Esophagus squamous epithelium (tissue), 4 donors: Measurements from ENCODE around the gene ARMH3.

Experiments
- POLR2A ChIP-seq, 4 donors: fragments of 450-650 bp; IDR thresholded peaks; one replicate each; pipeline ENCODE4 v1.6.1; 2017; ENCODE audit warnings: antibody characterized with exemption in 4 of 4, mild to moderate bottlenecking in 4 of 4, moderate library complexity in 3 of 4
- TF ChIP-seq, protein P1 (sequence below), 6 experiments: fragments of 450-650 bp in 4 of 6; fragments of 200-600 bp in 2 of 6; sonication (generic) in 2 of 6; IDR thresholded peaks; one replicate each; pipeline ENCODE4 v1.5.1; 2016 to 2019; ENCODE audit warnings: antibody characterized with exemption in 6 of 6, mild to moderate bottlenecking in 4 of 6, moderate library complexity in 4 of 6

DNA sequence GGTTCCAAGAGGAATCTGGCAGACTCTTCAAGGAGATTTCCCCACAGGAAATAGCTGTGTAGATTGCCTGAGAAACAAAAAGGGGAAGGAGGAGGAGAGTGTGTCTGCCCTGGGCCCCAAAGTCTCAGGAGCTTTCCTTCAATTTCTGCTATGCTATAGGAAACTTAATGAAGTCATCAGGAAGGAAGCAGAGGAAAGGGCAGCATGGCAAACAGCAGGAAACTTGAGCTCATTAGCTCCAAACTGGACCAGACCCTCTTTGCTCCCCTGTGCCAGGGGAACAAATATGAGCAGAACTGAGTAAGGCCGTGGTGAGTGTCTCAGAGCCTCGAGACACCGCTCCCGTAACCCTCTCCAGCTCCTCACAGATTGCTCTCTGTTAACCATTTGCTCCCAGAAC, 207.6 kb downstream of the ARMH3 start:
- TF ChIP-seq POLR2A (IDR thresholded peaks at IDR 0.05), result no peak
- TF ChIP-seq, protein P1, sequence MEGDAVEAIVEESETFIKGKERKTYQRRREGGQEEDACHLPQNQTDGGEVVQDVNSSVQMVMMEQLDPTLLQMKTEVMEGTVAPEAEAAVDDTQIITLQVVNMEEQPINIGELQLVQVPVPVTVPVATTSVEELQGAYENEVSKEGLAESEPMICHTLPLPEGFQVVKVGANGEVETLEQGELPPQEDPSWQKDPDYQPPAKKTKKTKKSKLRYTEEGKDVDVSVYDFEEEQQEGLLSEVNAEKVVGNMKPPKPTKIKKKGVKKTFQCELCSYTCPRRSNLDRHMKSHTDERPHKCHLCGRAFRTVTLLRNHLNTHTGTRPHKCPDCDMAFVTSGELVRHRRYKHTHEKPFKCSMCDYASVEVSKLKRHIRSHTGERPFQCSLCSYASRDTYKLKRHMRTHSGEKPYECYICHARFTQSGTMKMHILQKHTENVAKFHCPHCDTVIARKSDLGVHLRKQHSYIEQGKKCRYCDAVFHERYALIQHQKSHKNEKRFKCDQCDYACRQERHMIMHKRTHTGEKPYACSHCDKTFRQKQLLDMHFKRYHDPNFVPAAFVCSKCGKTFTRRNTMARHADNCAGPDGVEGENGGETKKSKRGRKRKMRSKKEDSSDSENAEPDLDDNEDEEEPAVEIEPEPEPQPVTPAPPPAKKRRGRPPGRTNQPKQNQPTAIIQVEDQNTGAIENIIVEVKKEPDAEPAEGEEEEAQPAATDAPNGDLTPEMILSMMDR (IDR thresholded peaks at IDR 0.05), result no peak
